Sigmoid colon (tissue), 7 donors: ENCODE results near the gene CEACAM18. TPM values are rescaled to one million over a fixed set of nuclear protein-coding genes. Genes with fewer than 3 reads are reported as not detected.
"Not testable (repeated sequence)": the region's sequence is repeated elsewhere in the genome, so short reads cannot be mapped to it uniquely, and the experiment has no call there.

ENCODE experiments used
- DNase-seq: peaks from one replicate; pipeline ENCODE4 v3.0.0-alpha.2; 2019
- H3K27ac ChIP-seq, 4 donors: fragments of 200-600 bp; sonication (generic); one replicate each; pipeline ENCODE4 v1.5.1; 2016 to 2019; ENCODE audit warnings: mild to moderate bottlenecking in 1 of 4
- H3K27me3 ChIP-seq, 3 donors: fragments of 200-600 bp; sonication (generic); one replicate each; pipeline ENCODE4 v1.5.1; 2019; ENCODE audit warnings: mild to moderate bottlenecking in 1 of 3
- H3K36me3 ChIP-seq, 4 donors: fragments of 200-600 bp; sonication (generic); one replicate each; pipeline ENCODE4 v1.5.1; 2016 to 2019
- H3K4me1 ChIP-seq, 4 donors: fragments of 200-600 bp; sonication (generic); one replicate each; pipeline ENCODE4 v1.5.1; 2017 to 2019
- H3K4me3 ChIP-seq, 4 donors: fragments of 200-600 bp; sonication (generic); one replicate each; pipeline ENCODE4 v1.5.1; 2017 to 2019; ENCODE audit warnings: mild to moderate bottlenecking in 2 of 4, moderate library complexity in 1 of 4
- H3K9me3 ChIP-seq, 4 donors: fragments of 200-600 bp in 3 of 4; sonication (generic) in 3 of 4; one replicate each; pipeline versions ENCODE4 v1.5.1 to v1.6.1; 2013 to 2019
- CTCF ChIP-seq, 4 experiments: fragments of 450-650 bp in 3 of 4; fragments of 200-600 bp in 1 of 4; IDR thresholded peaks; one replicate each; pipeline ENCODE4 v1.5.1; 2016 to 2019; ENCODE audit warnings: antibody characterized with exemption in 4 of 4, mild to moderate bottlenecking in 3 of 4, moderate library complexity in 2 of 4
- EP300 ChIP-seq, 4 donors: sonication (generic); formaldehyde crosslinking; IDR thresholded peaks; one replicate each; pipeline ENCODE4 v1.6.1; 2017; ENCODE audit warnings: antibody characterized with exemption in 4 of 4
- POLR2A ChIP-seq, 2 donors: fragments of 450-650 bp; IDR thresholded peaks; one replicate each; pipeline ENCODE4 v1.6.1; 2016; ENCODE audit warnings: antibody characterized with exemption in 2 of 2, mild to moderate bottlenecking in 2 of 2, moderate library complexity in 2 of 2
- POLR2AphosphoS5 ChIP-seq, 4 donors: sonication (generic); formaldehyde crosslinking; IDR thresholded peaks; one replicate each; pipeline ENCODE4 v1.6.1; 2017; ENCODE audit warnings: antibody characterized with exemption in 4 of 4
- WGBS, 2 donors: extraction: QIAGEN DNeasy Blood & Tissue Kit; methylation state at CpG; one replicate each; pipeline ENCODE4 v1.1.7; 2013; 5-methylcytosine and 5-hydroxymethylcytosine counted together
- intact Hi-C: fragments of 100-400 bp; cut with DNase I; formaldehyde crosslinking; loops from one replicate; pipeline ENCODE4 v1.15.1; 2023
- polyA plus RNA-seq, 3 donors: library from polyadenylated mRNA; stranded (reverse); fragments of 200-250 nt; gene quantifications; one replicate each; pipeline ENCODE4 v1.2.3, GENCODE V29; 2013
- total RNA-seq, 4 donors: library from RNA; depleted of rRNA; stranded (reverse); fragments of >200 nt; gene quantifications; one replicate each; pipeline ENCODE4 v1.1.0, GENCODE V29; 2016
- donor health status: healthy with polysubstance abuse.
- donor health status: Bipolar disorder and iron deficiency.
- donor health status: healthy.

The CEACAM18 gene
- total and polyA plus RNA-seq, 7 donors = not detected

GRCh38 chr19:51434456-51434855 lies 43.9 kb upstream of the CEACAM18 start:
- intact Hi-C loops = no loop called here
- WGBS, 2 donors = 72 to 87% methylated on average over 1 of the region's 1 CpG

DNA sequence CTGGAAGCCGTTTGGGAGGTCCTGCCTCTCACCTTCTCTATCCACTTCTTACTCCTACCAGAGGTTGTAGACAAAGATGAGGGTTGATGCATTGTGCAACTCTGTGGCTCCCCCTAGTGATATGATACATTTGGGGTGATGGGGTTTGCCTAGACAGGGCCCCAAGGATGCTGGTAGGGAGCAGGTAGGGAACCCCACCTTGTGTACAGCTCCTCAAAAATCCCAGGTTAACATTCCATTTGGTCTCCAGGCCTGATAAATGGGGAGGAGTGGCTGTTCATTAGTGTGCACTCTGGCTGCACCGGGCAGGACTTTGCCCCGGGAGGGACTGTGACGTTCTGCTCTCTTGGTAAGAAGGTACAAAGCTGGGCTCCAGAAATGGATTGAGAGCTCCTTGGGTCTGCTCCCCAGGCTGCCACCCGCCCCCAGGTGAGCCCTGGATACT lies 39.3 kb upstream of the CEACAM18 start:
- H3K27ac ChIP-seq = no peak overlapping the region
- DNase-seq = no peak
- TF ChIP-seq EP300 (IDR thresholded peaks at IDR 0.05) = no peak
- no peaks in the 10 kb centered on the region for H3K36me3 ChIP-seq
- H3K4me3 ChIP-seq = no peak overlapping the region
- no peaks in the 10 kb centered on the region for H3K9me3 ChIP-seq
- WGBS, 2 donors = 16 to 55% methylated on average over 5 of the region's 5 CpGs
- intact Hi-C loops = loop anchor here (1.0 kb wide), 1 partner anchor 101 kb away; no protein-coding TSS in a partner anchor
- H3K27me3 ChIP-seq = peaks cover 0 to 62% (median 7%) of the 10 kb centered on the region in 3 donors
- H3K4me1 ChIP-seq = no peaks in the 10 kb centered on the region

More at GRCh38 chr19:51434456-51434855, 43.9 kb upstream of the CEACAM18 start:
- TF ChIP-seq POLR2A (IDR thresholded peaks at IDR 0.05) (no peak), CTCF (IDR thresholded peaks at IDR 0.05) (no peak), EP300 (IDR thresholded peaks at IDR 0.05) (no peak), POLR2AphosphoS5 (IDR thresholded peaks at IDR 0.05) (no peak)
- Histone ChIP-seq H3K36me3 (no peaks in the 10 kb centered on the region), H3K9me3 (no peaks in the 10 kb centered on the region), H3K27me3 (peaks cover 0 to 22% (median 7%) of the 10 kb centered on the region in 3 donors), H3K4me3 (no peak overlapping the region), H3K4me1 (no peaks in the 10 kb centered on the region), H3K27ac (no peak overlapping the region)
- no peak for DNase-seq

GRCh38 chr19:51440052-51440451 lies 38.3 kb upstream of the CEACAM18 start:
- Histone ChIP-seq H3K27ac (no peak overlapping the region), H3K27me3 (peaks cover 0 to 62% (median 7%) of the 10 kb centered on the region in 3 donors), H3K4me3 (no peak overlapping the region), H3K36me3 (no peaks in the 10 kb centered on the region), H3K9me3 (no peaks in the 10 kb centered on the region), H3K4me1 (no peaks in the 10 kb centered on the region)
- 69 to 74% methylated on average over 2 of the region's 2 CpGs for WGBS, 2 donors
- DNase-seq = no peak
- intact Hi-C loops = no loop called here
- TF ChIP-seq POLR2AphosphoS5 (IDR thresholded peaks at IDR 0.05) (no peak), EP300 (IDR thresholded peaks at IDR 0.05) (no peak), CTCF (IDR thresholded peaks at IDR 0.05) (no peak), POLR2A (IDR thresholded peaks at IDR 0.05) (no peak)

- intact Hi-C loops = no loop called here
- Histone ChIP-seq H3K4me3 (no peak overlapping the region), H3K27me3 (peaks cover 0 to 62% (median 7%) of the 10 kb centered on the region in 3 donors), H3K4me1 (no peaks in the 10 kb centered on the region), H3K36me3 (no peaks in the 10 kb centered on the region), H3K9me3 (no peaks in the 10 kb centered on the region), H3K27ac (no peak overlapping the region)
- DNase-seq = peak; percentile 70
- TF ChIP-seq POLR2A (IDR thresholded peaks at IDR 0.05) (no peak), EP300 (IDR thresholded peaks at IDR 0.05) (no peak), CTCF (IDR thresholded peaks at IDR 0.05) (no peak), POLR2AphosphoS5 (IDR thresholded peaks at IDR 0.05) (no peak)
- 30 to 52% methylated on average over 11 of the region's 11 CpGs for WGBS, 2 donors
Observed at GRCh38 chr19:51440846-51441409, 37.4 kb upstream of the CEACAM18 start.

GRCh38 chr19:51441410-51442390 lies 36.6 kb upstream of the CEACAM18 start:
- peaks cover 0 to 62% (median 7%) of the 10 kb centered on the region in 3 donors for H3K27me3 ChIP-seq
- 40 to 57% methylated on average over 31 of the region's 31 CpGs for WGBS, 2 donors
- H3K9me3 ChIP-seq = no peaks in the 10 kb centered on the region
- DNase-seq = peak; percentile 46
- H3K4me3 ChIP-seq = no peak overlapping the region
- H3K36me3 ChIP-seq = no peaks in the 10 kb centered on the region
- TF ChIP-seq EP300 (IDR thresholded peaks at IDR 0.05) = no peak
- TF ChIP-seq POLR2A (IDR thresholded peaks at IDR 0.05) = no peak
- intact Hi-C loops = no loop called here
- H3K4me1 ChIP-seq = no peaks in the 10 kb centered on the region
- H3K27ac ChIP-seq = no peak overlapping the region

GRCh38 chr19:51447510-51447909 lies 30.8 kb upstream of the CEACAM18 start:
- H3K4me3 ChIP-seq, H3K36me3 ChIP-seq, H3K27ac ChIP-seq, H3K9me3 ChIP-seq, DNase-seq, H3K4me1 ChIP-seq, intact Hi-C loops: not testable (repeated sequence)
- H3K27me3 ChIP-seq = peaks cover 0 to 23% (median 0%) of the 10 kb centered on the region in 3 donors
- 76 to 86% methylated on average over 3 of the region's 3 CpGs for WGBS, 2 donors
